Memory B cell (primary cell): ENCODE data around the gene USP9Y.
"Not testable (repeated sequence)": the region's sequence is repeated elsewhere in the genome, so short reads cannot be mapped to it uniquely, and the experiment has no call there.

Source experiments
- ATAC-seq: fragments of 150-1000 bp; cut with Tn5 transposase; 2 replicates; pipeline ENCODE4 v1.10.0; 2021; ENCODE audit warnings: low read depth, mild to moderate bottlenecking, moderate library complexity
- DNase-seq, 2 donors: peaks; one replicate each; pipeline ENCODE4 v3.0.0; 2022; ENCODE audit warnings: low spot score in 2 of 2
- H3K27ac Mint-ChIP-seq: one replicate; pipeline ENCODE4 v1.8.0; 2022; ENCODE audit warnings: mild to moderate bottlenecking, moderate library complexity, mixed read lengths
- H3K27me3 Mint-ChIP-seq: one replicate; pipeline ENCODE4 v1.8.0; 2022; ENCODE audit warnings: mixed read lengths
- H3K36me3 Mint-ChIP-seq: one replicate; pipeline ENCODE4 v1.8.0; 2022; ENCODE audit warnings: mild to moderate bottlenecking, mixed read lengths
- H3K4me1 Mint-ChIP-seq: one replicate; pipeline ENCODE4 v1.8.0; 2022; ENCODE audit warnings: mixed read lengths
- H3K4me3 Mint-ChIP-seq: one replicate; pipeline ENCODE4 v1.8.0; 2022; ENCODE audit warnings: mild to moderate bottlenecking, moderate library complexity, mixed read lengths
- H3K9me3 Mint-ChIP-seq: one replicate; pipeline ENCODE4 v1.8.0; 2022; ENCODE audit warnings: mixed read lengths

Gene USP9Y, protein sequence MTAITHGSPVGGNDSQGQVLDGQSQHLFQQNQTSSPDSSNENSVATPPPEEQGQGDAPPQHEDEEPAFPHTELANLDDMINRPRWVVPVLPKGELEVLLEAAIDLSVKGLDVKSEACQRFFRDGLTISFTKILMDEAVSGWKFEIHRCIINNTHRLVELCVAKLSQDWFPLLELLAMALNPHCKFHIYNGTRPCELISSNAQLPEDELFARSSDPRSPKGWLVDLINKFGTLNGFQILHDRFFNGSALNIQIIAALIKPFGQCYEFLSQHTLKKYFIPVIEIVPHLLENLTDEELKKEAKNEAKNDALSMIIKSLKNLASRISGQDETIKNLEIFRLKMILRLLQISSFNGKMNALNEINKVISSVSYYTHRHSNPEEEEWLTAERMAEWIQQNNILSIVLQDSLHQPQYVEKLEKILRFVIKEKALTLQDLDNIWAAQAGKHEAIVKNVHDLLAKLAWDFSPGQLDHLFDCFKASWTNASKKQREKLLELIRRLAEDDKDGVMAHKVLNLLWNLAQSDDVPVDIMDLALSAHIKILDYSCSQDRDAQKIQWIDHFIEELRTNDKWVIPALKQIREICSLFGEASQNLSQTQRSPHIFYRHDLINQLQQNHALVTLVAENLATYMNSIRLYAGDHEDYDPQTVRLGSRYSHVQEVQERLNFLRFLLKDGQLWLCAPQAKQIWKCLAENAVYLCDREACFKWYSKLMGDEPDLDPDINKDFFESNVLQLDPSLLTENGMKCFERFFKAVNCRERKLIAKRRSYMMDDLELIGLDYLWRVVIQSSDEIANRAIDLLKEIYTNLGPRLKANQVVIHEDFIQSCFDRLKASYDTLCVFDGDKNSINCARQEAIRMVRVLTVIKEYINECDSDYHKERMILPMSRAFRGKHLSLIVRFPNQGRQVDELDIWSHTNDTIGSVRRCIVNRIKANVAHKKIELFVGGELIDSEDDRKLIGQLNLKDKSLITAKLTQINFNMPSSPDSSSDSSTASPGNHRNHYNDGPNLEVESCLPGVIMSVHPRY (N-terminal part only)

GRCh38 chrY:12701181-12701695 is at the start of gene USP9Y:
USP9Y (plus strand) TSS chrY:12701231; CDS start chrY:12709448, 8,217 bp downstream.
- DNase-seq (no peak), ATAC-seq (no peak)
- peaks cover 21% of the 10 kb centered on the region for H3K36me3 Mint-ChIP-seq
- H3K27ac Mint-ChIP-seq: no peak within 1 kb of the TSS
- no peaks in the 10 kb centered on the region for H3K9me3 Mint-ChIP-seq
- H3K4me1 Mint-ChIP-seq: peaks cover 1% of the 10 kb centered on the region
- H3K27me3 Mint-ChIP-seq: no peaks in the 10 kb centered on the region
- H3K4me3 Mint-ChIP-seq: no peak within 1 kb of the TSS

DNA sequence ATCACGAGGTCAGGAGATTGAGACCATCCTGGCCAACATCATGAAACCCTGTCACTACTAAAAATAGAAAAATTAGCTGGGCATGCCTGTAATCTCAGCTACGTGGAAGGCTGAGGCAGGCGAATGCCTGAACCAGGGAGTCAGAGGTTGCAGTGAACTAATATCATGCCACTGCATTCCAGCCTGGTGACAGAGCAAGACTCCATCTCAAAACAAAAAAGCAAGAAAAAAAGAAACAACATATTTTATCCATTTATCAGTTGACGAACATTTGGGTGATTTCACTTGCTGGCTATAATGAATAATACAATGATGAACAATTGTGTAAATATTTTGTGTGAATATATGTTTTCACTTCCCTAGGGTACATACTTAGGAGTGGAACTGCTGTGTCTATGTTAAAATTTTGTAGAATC is 49.4 kb upstream of the USP9Y start:
- Mint-ChIP-seq H3K9me3 (no peaks in the 10 kb centered on the region), H3K27me3 (no peaks in the 10 kb centered on the region), H3K27ac (no peak overlapping the region), H3K4me1 (no peaks in the 10 kb centered on the region), H3K4me3 (no peak overlapping the region), H3K36me3 (no peaks in the 10 kb centered on the region)
- no peak for DNase-seq
- ATAC-seq: no peak

DNA sequence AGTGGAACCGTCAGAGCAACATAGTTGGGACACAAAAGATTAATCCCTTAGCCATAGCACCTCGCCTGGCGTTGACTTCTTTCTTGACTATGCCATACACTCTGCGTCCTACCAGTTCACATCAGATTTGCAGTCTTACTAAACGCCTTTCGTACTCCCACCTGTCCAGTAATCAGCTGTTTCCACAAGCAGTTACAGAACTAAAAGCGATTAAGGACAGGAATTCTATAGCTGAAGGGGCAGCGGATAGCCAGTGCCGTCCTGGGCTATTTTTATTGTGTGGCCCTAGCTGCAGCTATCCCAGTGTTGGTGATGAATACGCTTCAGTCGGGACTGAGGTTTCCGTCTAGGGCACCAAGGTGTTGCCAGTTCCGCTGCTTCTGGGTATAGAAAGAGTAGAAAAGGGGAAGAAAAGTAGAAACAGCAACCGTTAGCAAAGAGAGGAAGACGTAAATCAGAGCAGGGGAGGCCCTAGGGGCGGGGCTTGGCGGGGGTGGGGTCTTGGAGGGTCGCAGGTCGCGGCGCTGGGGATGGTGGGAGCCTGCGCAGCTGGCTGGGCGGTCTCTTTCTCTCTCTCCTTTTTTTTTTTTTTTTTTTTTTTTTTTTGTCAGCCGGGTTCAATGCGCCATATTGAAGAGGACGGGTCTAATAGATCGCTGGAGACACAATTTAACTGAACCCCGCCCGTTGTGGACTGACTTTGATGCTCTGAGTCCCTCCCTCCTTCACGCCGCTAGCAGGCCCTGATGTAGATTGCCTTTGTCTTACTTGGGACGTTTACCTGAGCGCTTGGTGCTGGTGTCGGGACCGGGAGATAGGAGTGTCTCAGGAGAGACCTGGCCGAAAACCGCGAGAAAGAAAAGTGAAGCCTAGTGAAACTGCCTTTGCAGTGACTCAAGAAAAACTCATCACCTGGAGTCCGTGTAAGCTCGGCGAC is 39.0 kb upstream of the USP9Y start:
- H3K27ac Mint-ChIP-seq: peak overlapping the region; percentile 98
- H3K36me3 Mint-ChIP-seq: peaks cover 2% of the 10 kb centered on the region
- ATAC-seq: peak; percentile 75
- peak in 1 of 2 donors; percentile 59 for DNase-seq
- H3K27me3 Mint-ChIP-seq: no peaks in the 10 kb centered on the region
- no peaks in the 10 kb centered on the region for H3K9me3 Mint-ChIP-seq
- H3K4me1 Mint-ChIP-seq: peaks cover 3% of the 10 kb centered on the region
- peak overlapping the region; percentile 98 for H3K4me3 Mint-ChIP-seq

- peak; percentile 49 for ATAC-seq
- H3K36me3 Mint-ChIP-seq: peaks cover 3% of the 10 kb centered on the region
- DNase-seq: peak in 1 of 2 donors; percentile 34
Measured at GRCh38 chrY:12662745-12663591, 38.1 kb upstream of the USP9Y start.

DNA sequence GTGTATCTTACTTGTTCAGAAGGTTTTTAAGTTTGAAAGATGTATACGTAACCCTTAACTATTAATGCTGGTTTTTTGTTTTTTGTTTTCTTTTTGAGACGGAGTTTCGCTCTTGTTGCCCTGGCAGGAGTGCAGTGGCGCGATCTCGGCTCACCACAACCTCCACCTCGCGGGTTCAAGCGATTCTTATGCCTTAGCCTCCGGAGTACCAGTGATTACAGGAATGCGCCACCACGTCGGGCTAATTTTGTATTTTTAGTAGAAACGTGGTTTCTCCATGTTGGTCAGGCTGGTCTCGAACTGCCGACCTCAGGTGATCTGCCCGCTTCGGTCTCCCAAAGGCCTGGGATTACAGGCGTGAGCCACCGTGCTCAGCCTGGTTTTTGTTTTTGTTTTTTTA is 37.2 kb upstream of the USP9Y start:
- H3K4me1 Mint-ChIP-seq, H3K27me3 Mint-ChIP-seq, H3K9me3 Mint-ChIP-seq, DNase-seq, ATAC-seq, H3K36me3 Mint-ChIP-seq: not testable (repeated sequence)
- Mint-ChIP-seq H3K27ac (peak overlapping the region; percentile 98), H3K4me3 (peak overlapping the region; percentile 98)

More at GRCh38 chrY:12662745-12663591, 38.1 kb upstream of the USP9Y start:
- Mint-ChIP-seq H3K9me3 (no peaks in the 10 kb centered on the region), H3K4me1 (peaks cover 3% of the 10 kb centered on the region), H3K27me3 (no peaks in the 10 kb centered on the region), H3K4me3 (peak overlapping the region; percentile 98), H3K27ac (peak overlapping the region; percentile 98)

GRCh38 chrY:12678111-12678510 is 22.9 kb upstream of the USP9Y start:
- peaks cover 2% of the 10 kb centered on the region for H3K9me3 Mint-ChIP-seq
- H3K27ac Mint-ChIP-seq: no peak overlapping the region
- no peak overlapping the region for H3K4me3 Mint-ChIP-seq
- H3K27me3 Mint-ChIP-seq: no peaks in the 10 kb centered on the region
- peaks cover 5% of the 10 kb centered on the region for H3K36me3 Mint-ChIP-seq
- ATAC-seq (no peak), DNase-seq (no peak)
- peaks cover 5% of the 10 kb centered on the region for H3K4me1 Mint-ChIP-seq

DNA sequence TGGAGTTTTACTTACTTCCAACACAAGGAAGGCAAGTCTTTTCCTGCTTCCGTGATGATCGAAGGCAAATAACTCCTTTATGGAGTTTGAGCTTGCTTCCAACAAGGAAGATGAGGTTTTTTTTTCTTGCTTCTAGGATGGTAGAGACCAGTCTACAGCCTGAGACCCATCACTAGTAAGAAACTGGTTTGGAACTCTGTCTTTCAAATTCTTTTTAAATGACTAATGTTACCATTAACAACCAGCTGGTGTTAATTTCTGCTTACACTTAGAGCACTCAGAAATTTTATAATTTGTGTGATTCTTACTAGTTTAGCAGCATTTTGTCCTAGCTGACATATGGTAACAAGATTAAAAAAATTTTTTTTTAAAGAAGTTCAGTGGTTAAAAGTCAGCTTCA is 19.5 kb upstream of the USP9Y start:
- Mint-ChIP-seq H3K27ac (no peak overlapping the region), H3K9me3 (peaks cover 2% of the 10 kb centered on the region), H3K4me1 (peaks cover 5% of the 10 kb centered on the region), H3K36me3 (peaks cover 11% of the 10 kb centered on the region), H3K27me3 (no peaks in the 10 kb centered on the region), H3K4me3 (no peak overlapping the region)
- ATAC-seq (no peak), DNase-seq (no peak)

- Mint-ChIP-seq H3K4me3 (no peak overlapping the region), H3K27ac (no peak overlapping the region), H3K4me1 (no peaks in the 10 kb centered on the region), H3K36me3 (peaks cover 39% of the 10 kb centered on the region), H3K9me3 (peaks cover 3% of the 10 kb centered on the region), H3K27me3 (no peaks in the 10 kb centered on the region)
- no peak for ATAC-seq
- no peak for DNase-seq
Measured at GRCh38 chrY:12688337-12688736, 12.7 kb upstream of the USP9Y start.

DNA sequence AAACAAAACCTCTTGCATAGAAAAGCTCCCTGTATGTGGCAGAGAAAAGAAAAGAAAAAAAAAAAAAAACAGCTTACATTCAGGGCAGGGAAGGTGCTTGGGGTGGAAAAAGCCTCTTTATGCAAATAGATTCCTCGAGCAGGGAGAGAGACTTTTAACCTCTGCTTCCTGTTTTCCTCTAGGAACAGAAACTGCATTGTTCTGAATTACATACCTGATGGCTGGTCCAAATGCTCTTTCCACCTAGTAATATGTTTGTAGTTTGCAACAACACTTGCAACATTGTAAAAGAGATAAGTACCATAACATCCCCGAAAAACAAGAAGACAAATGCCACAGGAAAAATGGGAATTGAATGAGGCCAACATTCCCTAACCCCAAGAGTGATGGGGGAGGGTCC is 944 bp upstream of the USP9Y start:
- no peak for ATAC-seq
- H3K9me3 Mint-ChIP-seq: no peaks in the 10 kb centered on the region
- H3K4me3 Mint-ChIP-seq: no peak overlapping the region
- no peaks in the 10 kb centered on the region for H3K27me3 Mint-ChIP-seq
- DNase-seq: no peak
- no peak overlapping the region for H3K27ac Mint-ChIP-seq
- no peaks in the 10 kb centered on the region for H3K4me1 Mint-ChIP-seq
- H3K36me3 Mint-ChIP-seq: peaks cover 20% of the 10 kb centered on the region

GRCh38 chrY:12702174-12702573 is 1.1 kb downstream of the USP9Y start:
- Mint-ChIP-seq H3K9me3 (no peaks in the 10 kb centered on the region), H3K27me3 (no peaks in the 10 kb centered on the region), H3K27ac (no peak overlapping the region), H3K4me3 (no peak overlapping the region), H3K36me3 (peaks cover 23% of the 10 kb centered on the region), H3K4me1 (peaks cover 3% of the 10 kb centered on the region)
- no peak for ATAC-seq
- DNase-seq: no peak

DNA sequence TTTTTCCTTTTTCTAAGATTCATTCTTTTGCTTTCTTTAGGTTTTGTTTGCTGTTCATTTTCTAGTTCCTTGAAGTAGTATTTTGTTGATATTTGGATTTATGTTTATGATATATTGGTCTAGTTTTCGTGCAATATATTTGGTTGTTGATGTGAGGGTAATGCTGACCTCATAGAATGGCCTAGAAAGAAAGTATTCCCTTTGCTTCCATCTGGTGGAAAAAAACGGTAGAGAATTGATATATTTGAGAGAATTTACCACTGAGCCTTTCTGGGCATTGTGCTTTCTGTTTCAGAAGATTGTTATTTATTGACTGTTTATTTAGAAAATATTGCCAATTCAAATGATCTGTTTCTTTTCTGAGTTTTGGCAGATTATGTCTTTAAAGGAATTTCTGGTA is 9.4 kb downstream of the USP9Y start:
- DNase-seq (no peak), ATAC-seq (no peak)
- Mint-ChIP-seq H3K27ac (no peak overlapping the region), H3K4me3 (no peak overlapping the region), H3K9me3 (no peaks in the 10 kb centered on the region), H3K36me3 (peaks cover 16% of the 10 kb centered on the region), H3K4me1 (peaks cover 6% of the 10 kb centered on the region), H3K27me3 (no peaks in the 10 kb centered on the region)

GRCh38 chrY:12715376-12715775 is 14.3 kb downstream of the USP9Y start:
- no peaks in the 10 kb centered on the region for H3K9me3 Mint-ChIP-seq
- peaks cover 13% of the 10 kb centered on the region for H3K36me3 Mint-ChIP-seq
- DNase-seq (no peak), ATAC-seq (no peak)
- H3K27me3 Mint-ChIP-seq: no peaks in the 10 kb centered on the region
- H3K4me1 Mint-ChIP-seq: peaks cover 3% of the 10 kb centered on the region
- H3K4me3 Mint-ChIP-seq: no peak overlapping the region
- H3K27ac Mint-ChIP-seq: no peak overlapping the region
